NCI-H524 treated with DMSO at 0.1 percent for 48 hours (cell line): ENCODE results near the gene BRF1.

Experiments
- DNase-seq: peaks from one replicate; lab custom pipeline; 2025; lab: John Stamatoyannopoulos, UW

BRF1 gene

GRCh38 chr14:105208738-105209075 is 92.1 kb downstream of the BRF1 start:
- no peak for DNase-seq

- no peak for DNase-seq
Observed at GRCh38 chr14:105207996-105208737, 92.6 kb downstream of the BRF1 start.

DNA sequence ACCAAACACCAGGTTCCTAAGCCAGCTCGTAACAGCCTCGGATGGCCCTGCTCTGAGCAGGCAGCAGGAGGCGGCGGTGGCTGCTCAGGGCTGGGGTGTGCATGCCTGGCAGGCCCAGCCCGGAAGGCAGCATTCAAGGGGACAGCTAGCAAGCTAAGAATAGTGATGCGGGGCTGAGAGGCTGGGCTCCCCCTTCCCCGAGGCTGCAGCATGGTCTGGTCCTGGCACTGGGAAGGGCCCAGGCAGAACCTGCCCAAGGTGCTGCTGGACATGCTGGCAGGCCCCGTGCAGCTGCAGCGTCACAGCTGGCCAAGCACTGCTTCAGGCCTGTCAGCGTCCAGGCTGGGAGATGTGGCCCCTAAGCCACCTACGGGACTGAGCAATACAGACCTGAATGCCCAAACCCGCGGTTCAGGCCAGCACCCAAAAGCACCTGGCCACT is 93.3 kb downstream of the BRF1 start:
- no peak for DNase-seq

DNA sequence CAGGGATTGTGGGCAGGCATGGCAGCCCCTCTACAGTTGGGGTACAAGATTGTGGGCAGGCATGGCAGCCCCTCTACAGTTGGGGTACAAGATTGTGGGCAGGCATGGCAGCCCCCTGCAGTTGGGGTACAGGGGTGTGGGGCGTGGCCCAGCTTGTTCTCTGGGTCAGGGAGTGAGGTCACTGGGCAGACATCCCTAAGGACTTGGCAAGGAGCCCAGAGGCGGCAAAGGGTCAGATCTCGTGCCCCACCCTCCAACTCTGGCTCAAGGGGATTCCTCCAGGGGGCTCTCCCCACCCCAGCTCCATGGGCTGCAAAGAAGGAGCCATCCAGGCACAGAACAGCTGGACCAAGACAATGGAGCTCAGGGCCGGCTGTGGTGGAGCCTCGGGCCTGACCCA is 93.9 kb downstream of the BRF1 start:
- no peak for DNase-seq

DNA sequence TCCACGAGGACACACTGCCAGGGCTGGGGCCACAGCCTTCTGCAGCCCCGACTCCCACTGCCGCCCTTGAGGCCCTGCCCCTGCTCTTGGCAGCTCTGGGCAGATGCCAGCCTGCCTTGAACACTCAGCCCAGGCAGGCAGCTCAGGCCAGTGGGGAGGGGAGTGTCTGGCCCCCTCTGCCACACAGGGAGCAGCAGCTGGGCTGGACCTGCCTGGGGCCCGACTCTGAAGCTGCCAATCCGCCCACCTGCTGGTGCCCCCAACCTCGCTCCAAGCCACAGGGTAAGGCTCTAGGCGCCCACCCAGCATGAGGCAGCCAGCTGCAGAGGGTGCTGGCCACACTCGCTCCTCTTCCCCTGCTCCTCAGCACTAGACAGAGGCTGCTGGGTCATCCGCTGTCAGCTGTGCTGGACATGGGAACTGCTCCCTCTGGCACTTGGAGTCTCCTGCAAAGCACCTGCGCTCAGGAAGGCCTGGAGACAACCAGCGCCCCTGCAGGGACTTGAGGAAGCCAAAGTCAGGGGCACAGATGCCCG is 95.1 kb downstream of the BRF1 start:
- no peak for DNase-seq

GRCh38 chr14:105204931-105205672 is 95.7 kb downstream of the BRF1 start:
- DNase-seq: no peak

- no peak for DNase-seq
Observed at GRCh38 chr14:105204206-105204930, 96.4 kb downstream of the BRF1 start.

DNA sequence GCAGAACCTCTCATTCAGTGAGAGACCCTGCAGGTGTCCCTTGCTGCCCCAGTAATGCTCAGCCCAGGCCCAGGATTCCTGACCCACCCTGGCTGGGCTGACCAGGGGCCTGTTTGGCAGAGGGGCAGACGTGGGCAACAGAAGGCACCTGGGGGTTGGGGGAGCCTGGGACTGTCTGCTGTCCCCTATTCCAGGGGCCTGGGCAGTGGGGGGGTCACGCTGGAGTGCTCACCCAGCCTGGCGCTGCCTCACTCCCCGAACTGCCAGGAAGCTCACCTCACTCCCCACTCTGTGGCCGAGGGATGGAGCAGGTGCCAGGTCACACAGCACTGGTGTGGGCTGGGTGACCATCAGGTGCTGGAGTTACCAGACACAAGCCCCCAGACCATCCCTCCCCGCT is 97.1 kb downstream of the BRF1 start:
- no peak for DNase-seq

DNA sequence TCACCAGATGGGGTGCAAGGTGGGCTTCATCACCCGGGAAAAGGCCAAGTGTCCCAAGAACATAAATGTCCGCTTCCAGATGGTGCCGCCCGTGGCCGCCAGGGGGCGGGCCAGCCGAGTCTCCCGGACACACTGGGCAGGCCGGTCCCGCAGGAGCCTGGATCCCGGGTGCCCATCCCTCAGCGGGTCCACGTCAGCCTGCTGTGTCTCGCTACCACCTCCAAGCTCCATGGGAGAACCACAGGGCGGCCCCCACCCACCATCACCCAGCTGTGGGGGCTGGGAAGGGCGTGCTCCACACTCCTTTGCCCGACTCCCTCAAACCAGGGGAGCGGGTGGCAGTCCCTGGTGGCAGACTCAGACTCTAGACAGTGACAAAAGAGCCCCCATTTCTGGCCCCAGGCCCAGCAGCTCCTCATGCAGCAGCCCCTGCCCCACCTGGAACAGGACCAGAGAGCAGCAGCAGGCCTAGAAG is 97.7 kb downstream of the BRF1 start:
- no peak for DNase-seq

- no peak for DNase-seq
Observed at GRCh38 chr14:105201925-105202513, 98.8 kb downstream of the BRF1 start.

GRCh38 chr14:105201156-105201924 is 99.5 kb downstream of the BRF1 start:
- DNase-seq: no peak

- DNase-seq: no peak
Observed at GRCh38 chr14:105200641-105201040, 100.2 kb downstream of the BRF1 start.

GRCh38 chr14:105200074-105200473 is 100.7 kb downstream of the BRF1 start:
- no peak for DNase-seq

- DNase-seq: no peak
Observed at GRCh38 chr14:105199093-105199492, 101.7 kb downstream of the BRF1 start.

GRCh38 chr14:105198588-105198987 is 102.2 kb downstream of the BRF1 start:
- no peak for DNase-seq

- no peak for DNase-seq
Observed at GRCh38 chr14:105197211-105197641, 103.6 kb downstream of the BRF1 start.

GRCh38 chr14:105196265-105196960 is 104.4 kb downstream of the BRF1 start:
- no peak for DNase-seq

GRCh38 chr14:105195522-105196264 is 105.1 kb downstream of the BRF1 start:
- no peak for DNase-seq

- no peak for DNase-seq
Observed at GRCh38 chr14:105195051-105195450, 105.8 kb downstream of the BRF1 start.
